SK-N-MC (cell line): ENCODE results near the gene TP53AIP1.
"Not testable (repeated sequence)": the region's sequence is repeated elsewhere in the genome, so short reads cannot be mapped to it uniquely, and the experiment has no call there.

ENCODE experiments used
- DNase-seq: peaks from one replicate; pipeline ENCODE4 v3.0.0-alpha.2; 2011; ENCODE audit warnings: low read depth, low spot score
- H3K27ac ChIP-seq: fragments of 200-600 bp; sonication (generic); 2 replicates; pipeline ENCODE4 v1.5.1; 2016; ENCODE audit warnings: mixed run types
- H3K36me3 ChIP-seq: fragments of 200-600 bp; sonication (generic); 2 replicates; pipeline ENCODE4 v1.6.1; 2017; ENCODE audit warnings: antibody characterized with exemption, low read length, mixed read lengths; ENCODE audit not compliant: insufficient read depth
- H3K4me3 ChIP-seq: fragments of 200-600 bp; sonication (generic); 2 replicates; pipeline ENCODE4 v1.5.1; 2016
- H3K9ac ChIP-seq: fragments of 200-600 bp; sonication (generic); 2 replicates; pipeline ENCODE4 v1.8.0; 2017; ENCODE audit warnings: mixed run types, mixed read lengths; ENCODE audit not compliant: insufficient read length
- H3K9me3 ChIP-seq: fragments of 200-600 bp; sonication (generic); 2 replicates; pipeline ENCODE4 v1.6.1; 2017; ENCODE audit warnings: low read depth, mild to moderate bottlenecking, antibody characterized with exemption, low read length, moderate library complexity, mixed read lengths
- EZH2 ChIP-seq: fragments of 200-600 bp; sonication (generic); IDR thresholded peaks from one replicate; pipeline ENCODE4 v1.6.1; 2017; ENCODE audit warnings: antibody characterized with exemption
- FOXP2 ChIP-seq: optimal IDR thresholded peaks from 2 replicates; pipeline ENCODE3; 2011; ENCODE audit warnings: mild to moderate bottlenecking, moderate library complexity; ENCODE audit not compliant: insufficient read depth; ENCODE audit errors: extremely low read length, control extremely low read depth
- POLR2AphosphoS5 ChIP-seq: IDR thresholded peaks from 2 replicates; pipeline ENCODE4 v1.6.1; 2012; ENCODE audit warnings: mild to moderate bottlenecking, low read depth, low read length, borderline replicate concordance

The TP53AIP1 gene

GRCh38 chr11:128924510-128925249, 18.0 kb downstream of the TP53AIP1 start:
- TF ChIP-seq FOXP2 (no peak), POLR2AphosphoS5 (no peak), EZH2 (no peak)
- Histone ChIP-seq H3K9ac (no peak overlapping the region), H3K27ac (no peak overlapping the region), H3K36me3 (no peaks in the 10 kb centered on the region), H3K9me3 (no peaks in the 10 kb centered on the region), H3K4me3 (no peak overlapping the region)
- no peak for DNase-seq

- Histone ChIP-seq H3K9ac (no peak overlapping the region), H3K4me3 (no peak overlapping the region), H3K27ac (no peak overlapping the region), H3K9me3 (no peaks in the 10 kb centered on the region), H3K36me3 (no peaks in the 10 kb centered on the region)
- TF ChIP-seq EZH2: no peak
- no peak for TF ChIP-seq FOXP2
- no peak for TF ChIP-seq POLR2AphosphoS5
- no peak for DNase-seq
Measured at GRCh38 chr11:128924104-128924503, 18.6 kb downstream of the TP53AIP1 start.

- Histone ChIP-seq H3K9ac (no peak overlapping the region), H3K4me3 (no peak overlapping the region), H3K9me3 (no peaks in the 10 kb centered on the region), H3K36me3 (no peaks in the 10 kb centered on the region), H3K27ac (no peak overlapping the region)
- TF ChIP-seq FOXP2: no peak
- no peak for TF ChIP-seq POLR2AphosphoS5
- TF ChIP-seq EZH2: no peak
- no peak for DNase-seq
Measured at GRCh38 chr11:128921793-128922192, 20.9 kb downstream of the TP53AIP1 start.

- Histone ChIP-seq H3K9me3 (no peaks in the 10 kb centered on the region), H3K36me3 (no peaks in the 10 kb centered on the region), H3K4me3 (no peak overlapping the region), H3K27ac (no peak overlapping the region), H3K9ac (no peak overlapping the region)
- DNase-seq: no peak
- TF ChIP-seq EZH2 (no peak), FOXP2 (no peak), POLR2AphosphoS5 (no peak)
Measured at GRCh38 chr11:128920666-128921065, 22.0 kb downstream of the TP53AIP1 start.

DNA sequence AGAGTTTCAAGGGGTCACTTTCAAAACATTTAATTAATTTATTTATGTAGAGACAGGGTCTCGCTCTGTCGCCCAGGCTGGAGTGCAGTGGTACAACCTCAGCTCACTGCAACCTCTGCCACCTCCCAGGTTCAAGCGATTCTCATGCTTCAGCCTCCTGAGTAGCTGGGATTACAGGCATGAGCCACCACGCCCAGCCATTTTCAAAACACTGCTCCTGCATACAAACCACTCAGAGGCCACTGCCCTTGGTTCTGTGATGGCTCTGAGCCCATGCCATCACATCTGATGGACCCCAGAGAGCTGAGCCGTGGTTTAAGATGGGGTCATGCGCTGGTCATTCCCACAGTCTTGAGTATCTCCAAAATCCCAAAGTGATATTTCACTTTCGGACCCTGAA, 23.0 kb downstream of the TP53AIP1 start:
- H3K36me3 ChIP-seq, DNase-seq, H3K27ac ChIP-seq, H3K9ac ChIP-seq, H3K9me3 ChIP-seq, H3K4me3 ChIP-seq: not testable (repeated sequence)

DNA sequence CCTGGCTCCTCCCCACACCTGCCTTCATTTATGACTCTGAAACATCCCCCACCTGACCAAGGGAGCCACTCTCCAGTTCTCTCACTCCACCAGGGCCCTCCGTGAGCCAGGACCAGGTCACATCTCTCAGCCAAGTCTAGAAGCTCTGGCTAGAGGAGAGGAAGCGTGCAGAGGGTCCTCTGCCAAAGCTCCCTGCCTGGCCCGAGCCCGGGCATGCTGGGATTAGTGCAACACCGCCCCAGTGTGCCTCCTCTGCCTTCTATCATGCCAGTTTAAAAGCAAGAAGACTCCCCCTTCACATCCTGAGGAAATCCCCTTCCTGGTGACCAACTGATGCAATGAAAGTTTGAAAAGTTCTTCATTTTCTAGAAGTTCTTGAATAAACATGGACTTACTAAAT, 23.5 kb downstream of the TP53AIP1 start:
- DNase-seq: no peak
- Histone ChIP-seq H3K9me3 (no peaks in the 10 kb centered on the region), H3K9ac (no peak overlapping the region), H3K36me3 (no peaks in the 10 kb centered on the region), H3K27ac (no peak overlapping the region), H3K4me3 (no peak overlapping the region)
- TF ChIP-seq FOXP2 (no peak), EZH2 (no peak), POLR2AphosphoS5 (no peak)

- Histone ChIP-seq H3K9me3 (no peaks in the 10 kb centered on the region), H3K4me3 (no peak overlapping the region), H3K36me3 (no peaks in the 10 kb centered on the region), H3K9ac (no peak overlapping the region), H3K27ac (no peak overlapping the region)
- TF ChIP-seq POLR2AphosphoS5 (no peak), FOXP2 (no peak), EZH2 (no peak)
- DNase-seq: no peak
Measured at GRCh38 chr11:128917144-128917724, 25.4 kb downstream of the TP53AIP1 start.

DNA sequence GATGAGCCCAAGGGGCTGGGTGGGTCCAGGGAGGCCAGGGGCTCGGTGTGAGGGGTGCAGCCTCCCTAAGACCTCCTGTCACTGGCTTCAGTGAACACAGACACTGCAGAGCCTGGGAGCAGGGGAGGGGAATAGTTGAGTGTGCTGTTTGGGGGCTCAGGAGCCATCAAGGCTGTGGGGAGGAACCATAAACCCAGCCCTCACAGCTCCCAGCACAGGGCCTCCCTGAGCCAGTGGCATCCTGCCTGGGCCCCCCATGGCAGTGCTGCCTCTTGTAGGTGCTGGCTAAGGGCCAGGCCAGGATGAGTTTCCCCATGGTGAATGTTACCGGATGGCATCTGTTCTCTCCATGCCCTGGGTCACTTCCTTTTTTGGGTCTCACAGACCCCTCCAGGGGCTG, 26.0 kb downstream of the TP53AIP1 start:
- no peaks in the 10 kb centered on the region for H3K36me3 ChIP-seq
- no peaks in the 10 kb centered on the region for H3K9me3 ChIP-seq
- TF ChIP-seq EZH2 (no peak), FOXP2 (no peak), POLR2AphosphoS5 (no peak)
- no peak overlapping the region for H3K27ac ChIP-seq
- no peak overlapping the region for H3K9ac ChIP-seq
- no peak overlapping the region for H3K4me3 ChIP-seq
- DNase-seq: no peak
